ENCODE results near the gene PSD2. TPM values are rescaled to one million over a fixed set of nuclear protein-coding genes. Genes with fewer than 3 reads are reported as not detected.

PSD2 gene
- total RNA-seq, 1 donor from 2014 or later = 0.62 TPM

GRCh38 chr5:139880416-139881142 is 85.0 kb downstream of the PSD2 start:
- Mint-ChIP-seq H3K4me1 (ENCODE audit: unreplicated experiment) (no peaks in the 10 kb centered on the region), H3K36me3 (ENCODE audit: unreplicated experiment) (no peaks in the 10 kb centered on the region), H3K27me3 (ENCODE audit: unreplicated experiment) (peaks cover 42% of the 10 kb centered on the region), H3K4me3 (ENCODE audit: unreplicated experiment) (no peak overlapping the region), H3K9me3 (ENCODE audit: unreplicated experiment) (no peaks in the 10 kb centered on the region), H3K27ac (ENCODE audit: unreplicated experiment) (no peak overlapping the region)
- DNase-seq (ENCODE audit: extremely low spot score, unreplicated experiment) = no peak
- TF ChIP-seq CTCF (IDR thresholded peaks at IDR 0.05) = no peak

- Mint-ChIP-seq H3K4me1 (ENCODE audit: unreplicated experiment) (no peaks in the 10 kb centered on the region), H3K36me3 (ENCODE audit: unreplicated experiment) (no peaks in the 10 kb centered on the region), H3K9me3 (ENCODE audit: unreplicated experiment) (no peaks in the 10 kb centered on the region), H3K4me3 (ENCODE audit: unreplicated experiment) (no peak overlapping the region), H3K27me3 (ENCODE audit: unreplicated experiment) (peaks cover 45% of the 10 kb centered on the region), H3K27ac (ENCODE audit: unreplicated experiment) (no peak overlapping the region)
- no peak for DNase-seq (ENCODE audit: extremely low spot score, unreplicated experiment)
- no peak for TF ChIP-seq CTCF (IDR thresholded peaks at IDR 0.05)
Observed at GRCh38 chr5:139881143-139881733, 85.6 kb downstream of the PSD2 start.

GRCh38 chr5:139882316-139882715 is 86.7 kb downstream of the PSD2 start:
- Mint-ChIP-seq H3K9me3 (ENCODE audit: unreplicated experiment) (no peaks in the 10 kb centered on the region), H3K36me3 (ENCODE audit: unreplicated experiment) (no peaks in the 10 kb centered on the region)

GRCh38 chr5:139882961-139883539 is 87.4 kb downstream of the PSD2 start:
- DNase-seq (ENCODE audit: extremely low spot score, unreplicated experiment) = no peak
- no peak for TF ChIP-seq CTCF (IDR thresholded peaks at IDR 0.05)
- peaks cover 53% of the 10 kb centered on the region for H3K27me3 Mint-ChIP-seq (ENCODE audit: unreplicated experiment)
- H3K27ac Mint-ChIP-seq (ENCODE audit: unreplicated experiment) = no peak overlapping the region
- no peaks in the 10 kb centered on the region for H3K36me3 Mint-ChIP-seq (ENCODE audit: unreplicated experiment)
- H3K9me3 Mint-ChIP-seq (ENCODE audit: unreplicated experiment) = no peaks in the 10 kb centered on the region
- H3K4me3 Mint-ChIP-seq (ENCODE audit: unreplicated experiment) = no peak overlapping the region
- H3K4me1 Mint-ChIP-seq (ENCODE audit: unreplicated experiment) = no peaks in the 10 kb centered on the region

More at GRCh38 chr5:139882316-139882715, 86.7 kb downstream of the PSD2 start:
- DNase-seq (ENCODE audit: extremely low spot score, unreplicated experiment) = no peak
- H3K27ac Mint-ChIP-seq (ENCODE audit: unreplicated experiment) = no peak overlapping the region
- H3K4me3 Mint-ChIP-seq (ENCODE audit: unreplicated experiment) = no peak overlapping the region
- no peak for TF ChIP-seq CTCF (IDR thresholded peaks at IDR 0.05)
- H3K27me3 Mint-ChIP-seq (ENCODE audit: unreplicated experiment) = peaks cover 49% of the 10 kb centered on the region
- H3K4me1 Mint-ChIP-seq (ENCODE audit: unreplicated experiment) = no peaks in the 10 kb centered on the region

GRCh38 chr5:139884144-139884543 is 88.5 kb downstream of the PSD2 start:
- no peak overlapping the region for H3K4me3 Mint-ChIP-seq (ENCODE audit: unreplicated experiment)
- peaks cover 60% of the 10 kb centered on the region for H3K27me3 Mint-ChIP-seq (ENCODE audit: unreplicated experiment)
- H3K36me3 Mint-ChIP-seq (ENCODE audit: unreplicated experiment) = no peaks in the 10 kb centered on the region
- no peak for DNase-seq (ENCODE audit: extremely low spot score, unreplicated experiment)
- H3K4me1 Mint-ChIP-seq (ENCODE audit: unreplicated experiment) = no peaks in the 10 kb centered on the region
- no peak for TF ChIP-seq CTCF (IDR thresholded peaks at IDR 0.05)
- H3K27ac Mint-ChIP-seq (ENCODE audit: unreplicated experiment) = no peak overlapping the region
- no peaks in the 10 kb centered on the region for H3K9me3 Mint-ChIP-seq (ENCODE audit: unreplicated experiment)
